Activated CD4-positive, alpha-beta T cell treated with anti-CD3 and anti-CD28 coated beads, Interleukin-2, Interleukin-4, amounts not matched to agents 100 ng/mL and 50 ng/mL, durations not matched to agents 16 hours and 8 hours (primary cell): ENCODE measurements around the gene FOXD2.
A peak's percentile ranks its signal among the peaks of the same experiment; 100 is the strongest.

Source experiments
- DNase-seq: peaks from one replicate; pipeline ENCODE4 v3.0.0-alpha.2; 2020; ENCODE audit warnings: low spot score

FOXD2 gene

DNA sequence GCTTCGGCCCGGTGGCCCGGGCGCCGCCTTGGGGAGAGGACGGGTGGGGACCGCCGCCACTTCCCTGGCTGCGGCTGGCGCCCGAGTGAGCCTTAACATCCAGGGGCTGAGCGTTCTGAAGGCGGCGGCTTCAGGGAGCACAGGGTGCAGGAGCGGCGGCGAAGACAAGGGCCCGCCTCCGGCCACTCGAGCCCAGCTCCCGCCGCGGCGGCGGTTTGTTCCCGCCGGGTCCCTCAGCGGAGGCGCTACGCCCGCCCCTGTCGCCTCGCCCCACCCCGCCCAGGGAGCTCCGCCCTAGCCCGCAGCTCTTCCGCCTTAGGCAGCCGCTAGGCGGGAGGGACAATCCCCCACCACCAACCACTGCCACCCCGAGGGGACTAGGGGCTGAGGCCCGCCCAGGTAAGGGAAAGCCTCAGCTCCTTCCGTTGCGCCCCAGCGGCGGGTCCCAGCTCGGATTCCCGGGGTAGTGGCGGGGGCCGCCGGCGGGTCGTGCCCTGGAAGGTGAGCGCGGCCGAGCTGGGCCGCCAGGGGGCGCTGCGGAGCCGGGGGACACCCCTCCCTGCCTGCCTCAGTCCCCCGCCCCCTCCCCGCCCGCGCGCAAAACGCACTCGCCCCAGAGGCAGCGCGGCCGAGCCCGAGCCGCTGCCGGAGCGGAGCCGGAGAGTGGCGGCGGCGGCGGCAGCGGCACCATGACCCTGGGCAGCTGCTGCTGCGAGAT, at the start of gene FOXD2:
TSS of gene FOXD2 (plus strand) at position 598 of the 718 bp plus-strand sequence. CDS start at position 690, 92 bp downstream.
- DNase-seq: peak; percentile 90

DNA sequence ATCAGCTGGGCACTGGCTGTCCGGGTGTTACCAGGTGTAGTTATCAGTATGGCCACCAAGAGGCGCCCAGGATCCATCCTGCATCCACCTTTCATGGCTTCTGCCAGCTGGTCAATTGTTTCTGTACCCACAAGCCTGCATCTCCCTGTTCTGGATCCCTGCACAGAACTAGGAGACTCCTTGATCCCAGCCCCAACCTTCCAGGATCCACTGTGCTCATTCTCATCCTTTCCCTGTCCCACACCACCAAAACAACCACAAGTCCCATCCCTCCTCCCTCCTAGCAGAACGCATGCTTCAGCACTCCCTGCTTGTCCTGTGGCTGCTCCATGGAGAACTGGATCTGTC, 49.0 kb upstream of the FOXD2 start:
- peak; percentile 50 for DNase-seq

DNA sequence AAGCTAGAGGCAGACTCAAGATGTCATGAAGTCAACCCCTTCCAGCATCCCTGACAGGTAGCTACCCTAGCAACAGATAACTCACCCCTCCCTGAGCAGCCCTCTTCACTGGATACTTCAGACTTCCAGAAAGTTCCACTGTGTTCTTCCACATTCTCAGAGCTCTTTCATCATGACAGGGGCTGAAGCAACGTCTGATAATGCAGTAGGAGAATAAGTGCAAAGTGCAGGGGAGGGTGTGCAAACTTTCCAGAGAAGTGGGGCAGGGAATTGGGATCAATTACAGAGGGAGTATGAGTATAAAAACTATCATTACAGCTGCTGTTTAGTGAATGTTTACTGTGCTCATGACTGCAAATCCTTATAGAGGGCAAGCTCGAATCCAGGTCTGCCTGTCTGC, 48.1 kb upstream of the FOXD2 start:
- no peak for DNase-seq

DNA sequence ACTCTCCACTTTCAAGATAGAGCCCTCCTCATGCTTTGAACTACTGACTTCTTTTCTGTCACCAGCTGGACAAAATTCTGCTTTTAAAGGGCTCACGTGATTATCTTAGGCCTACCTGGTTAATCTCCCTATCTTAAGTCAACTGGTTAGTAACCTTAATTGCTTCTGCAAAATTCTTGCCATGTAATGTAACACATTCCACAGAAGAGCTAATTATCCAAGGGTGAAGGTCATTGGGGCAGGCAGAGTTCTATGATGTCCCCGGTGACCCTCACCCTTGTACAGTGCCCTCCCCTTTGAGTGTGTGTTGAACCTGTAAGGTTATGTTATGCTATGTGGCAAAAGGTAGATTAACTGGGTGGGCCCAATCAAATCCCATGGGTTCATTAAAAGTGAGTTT, 47.0 kb upstream of the FOXD2 start:
- DNase-seq: no peak

DNA sequence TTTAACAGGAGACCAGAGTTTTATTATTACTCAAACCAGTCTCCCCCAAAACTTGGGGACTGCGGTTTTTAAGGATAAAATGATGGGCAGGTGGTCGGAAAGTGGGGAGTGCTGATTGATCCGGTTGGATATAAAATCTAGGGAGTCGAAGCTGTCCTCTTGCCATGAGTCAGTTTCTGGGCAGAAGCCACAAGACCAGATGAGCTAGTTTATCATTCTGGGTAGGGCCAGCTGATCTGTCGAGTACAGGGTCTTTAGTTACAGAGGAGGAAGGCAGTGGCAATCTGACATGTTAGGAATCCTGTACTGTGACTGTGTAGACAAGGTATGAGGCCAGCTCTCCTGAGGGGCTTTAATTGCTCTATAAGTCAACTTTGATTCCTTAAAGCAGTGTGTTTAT, 44.7 kb upstream of the FOXD2 start:
- no peak for DNase-seq

DNA sequence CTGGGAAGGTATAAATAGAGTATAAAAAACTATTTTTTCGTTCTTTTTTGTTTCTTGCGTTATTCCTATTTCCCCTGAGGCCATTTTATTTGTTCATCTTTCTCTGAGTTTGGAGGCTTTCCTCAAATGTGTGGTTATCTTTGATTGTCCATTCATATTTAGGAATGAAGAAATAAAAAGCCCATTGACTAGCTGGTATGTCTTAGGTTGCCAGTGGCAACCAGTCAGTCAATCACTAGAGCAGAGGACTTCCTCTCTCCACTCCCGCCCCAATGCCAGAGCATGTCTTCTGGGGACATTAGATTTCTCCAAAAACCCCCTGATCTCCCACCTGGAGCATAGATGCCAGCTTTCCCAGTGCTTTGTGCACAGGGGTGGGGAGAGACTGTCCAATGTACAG, 42.4 kb upstream of the FOXD2 start:
- no peak for DNase-seq

DNA sequence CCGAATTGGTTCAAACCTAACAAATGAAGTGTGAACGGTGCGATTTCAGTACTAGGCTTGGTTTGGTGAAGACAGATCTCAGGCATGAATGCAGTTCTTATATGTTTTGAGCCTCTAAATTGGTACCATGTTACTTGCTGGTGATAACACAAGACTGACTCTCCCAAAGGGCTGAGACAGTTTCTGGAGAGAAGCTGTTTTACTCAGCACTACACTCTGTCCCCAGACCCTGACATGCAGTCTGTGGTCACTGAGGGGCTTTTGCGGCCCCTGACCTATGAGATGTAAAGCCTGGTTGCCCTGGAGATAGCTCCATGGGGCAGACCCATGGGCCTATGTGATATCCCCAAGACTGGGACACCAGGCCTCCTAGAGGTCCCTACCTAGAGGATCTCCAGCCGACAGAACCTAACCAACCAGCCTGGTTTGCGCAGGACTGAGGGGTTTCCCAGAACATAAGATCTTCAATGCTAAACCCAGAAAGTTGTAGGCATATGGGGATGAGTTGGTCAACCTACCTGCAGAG, 41.1 kb upstream of the FOXD2 start:
- no peak for DNase-seq

DNA sequence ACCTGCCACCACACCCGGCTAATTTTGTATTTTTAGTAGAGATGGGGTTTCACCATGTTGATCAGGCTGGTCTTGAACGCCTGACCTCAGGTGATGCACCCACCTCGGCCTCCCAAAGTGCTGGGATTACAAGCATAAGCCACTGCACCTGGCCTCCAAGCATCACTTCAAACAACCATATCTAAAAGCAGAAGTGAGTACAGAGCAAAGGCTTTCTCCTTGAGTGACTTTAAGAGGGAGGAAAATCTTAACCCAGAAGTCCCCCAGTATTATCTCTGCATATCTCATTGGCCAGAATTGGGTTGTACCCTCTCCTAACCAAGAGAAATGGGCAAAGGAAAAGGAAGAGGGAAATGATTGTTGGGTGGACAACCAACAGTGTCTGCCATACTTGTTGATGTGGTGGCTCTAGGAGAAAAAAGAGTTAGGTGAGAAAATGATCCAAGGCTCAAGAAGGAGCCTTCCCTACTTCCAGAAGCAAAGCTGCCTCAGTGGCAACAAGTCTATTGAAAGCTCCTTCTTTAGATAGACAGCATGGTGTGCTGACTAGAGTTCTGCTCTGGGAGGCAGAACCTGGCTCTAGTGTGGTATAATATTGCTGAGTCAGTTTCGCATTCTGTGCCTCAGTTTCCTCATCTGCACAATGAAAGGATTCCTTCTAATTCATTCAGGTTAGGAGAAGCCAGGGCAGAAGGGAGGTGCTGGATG, 38.6 kb upstream of the FOXD2 start:
- DNase-seq: no peak

DNA sequence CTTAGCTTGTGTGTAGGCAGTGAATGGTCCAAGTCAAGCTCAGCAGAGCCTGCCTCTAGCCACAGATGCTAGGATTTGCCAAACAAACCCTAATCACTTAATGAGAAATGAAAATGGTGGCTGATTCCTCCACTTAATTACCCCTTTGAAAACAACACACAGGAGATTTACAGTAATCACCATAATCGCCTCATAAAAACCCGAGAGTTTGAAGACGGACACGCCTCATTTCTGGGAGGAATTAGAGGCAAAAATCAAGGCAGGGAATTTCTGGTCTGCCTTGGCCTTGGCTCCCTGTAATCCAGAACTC, 38.0 kb upstream of the FOXD2 start:
- no peak for DNase-seq

DNA sequence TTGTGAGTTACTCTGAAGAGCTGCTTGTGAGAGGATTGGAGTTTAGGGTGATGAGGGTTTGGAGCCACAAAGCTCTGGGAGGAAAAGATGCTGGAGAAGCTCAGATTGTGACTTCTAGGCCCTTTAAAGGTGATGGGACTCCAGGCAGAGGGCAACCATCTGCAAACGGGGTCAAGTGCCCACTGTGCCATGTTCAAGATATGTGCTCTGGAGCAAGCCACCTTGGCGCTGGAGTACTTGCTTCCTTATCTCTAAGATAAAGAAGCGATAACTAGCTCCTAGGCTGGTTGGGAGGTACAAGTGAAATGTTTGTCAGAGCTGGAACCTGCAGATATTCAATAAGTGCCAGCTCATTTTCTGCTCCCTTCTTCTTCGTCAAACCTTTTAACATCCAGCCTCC, 36.1 kb upstream of the FOXD2 start:
- no peak for DNase-seq

DNA sequence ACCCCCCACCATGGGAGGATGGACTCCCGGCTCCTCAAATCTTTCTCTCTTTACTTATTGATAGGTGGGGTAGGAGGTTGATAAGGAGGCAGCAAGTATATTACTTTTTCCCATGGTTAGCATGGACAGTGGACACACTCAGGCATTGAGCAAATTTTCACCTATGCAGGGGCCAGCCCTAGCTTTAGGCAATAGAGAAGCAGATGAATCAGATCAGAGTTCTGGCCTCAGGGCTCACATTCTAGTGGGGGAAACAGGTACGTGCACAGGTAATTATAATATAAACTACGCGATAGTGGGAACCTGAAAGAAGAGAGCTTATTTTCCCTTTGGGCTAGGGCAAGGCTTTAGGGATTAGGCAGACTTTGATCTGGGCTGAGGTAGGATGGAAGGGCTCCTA, 35.3 kb upstream of the FOXD2 start:
- DNase-seq: no peak

DNA sequence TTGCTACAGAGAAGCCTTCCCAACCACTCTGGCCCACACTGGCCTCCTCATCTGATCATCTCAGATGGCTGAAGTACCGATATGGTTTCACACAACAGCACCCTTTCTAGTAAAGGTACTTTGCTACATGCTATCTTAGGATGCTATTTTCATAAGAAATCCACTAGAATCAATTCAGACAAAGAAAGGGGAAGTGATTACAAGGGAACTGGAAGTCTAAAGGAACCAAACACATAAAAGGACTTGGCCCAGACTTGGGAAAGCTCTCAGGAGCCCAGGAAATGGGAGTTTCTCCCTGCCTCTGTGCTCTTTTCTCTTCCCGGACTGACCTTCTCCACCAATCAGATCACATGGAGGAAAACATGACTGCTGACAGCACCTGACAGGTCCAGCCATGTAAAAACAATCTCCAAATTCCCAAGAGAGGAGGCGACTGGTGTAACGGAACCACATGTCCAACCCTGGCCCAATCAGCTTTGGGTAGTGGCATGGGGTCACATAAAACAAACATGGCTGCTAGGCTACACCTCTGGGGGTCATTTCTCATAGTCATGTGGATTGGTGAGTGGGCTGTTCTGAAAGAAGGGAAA, 34.4 kb upstream of the FOXD2 start:
- no peak for DNase-seq

DNA sequence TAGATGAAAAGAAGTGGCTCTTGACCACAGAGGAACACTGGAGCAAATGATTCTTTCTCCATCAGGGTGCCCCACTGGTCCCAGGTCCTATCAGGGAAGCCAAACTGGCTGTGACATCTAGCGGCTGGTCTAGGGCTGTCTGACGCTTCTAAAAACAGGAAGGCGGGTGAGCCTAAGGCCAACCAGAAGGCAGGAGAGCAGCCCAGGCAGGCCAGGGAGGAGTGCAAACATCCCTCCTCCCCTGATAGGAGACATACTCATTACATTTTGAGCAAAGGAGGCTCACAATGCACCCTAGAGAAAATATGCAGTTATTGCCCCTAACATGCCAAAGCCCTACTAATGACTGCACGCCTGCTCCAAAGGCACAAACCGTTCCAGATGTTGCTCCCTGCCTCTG, 32.1 kb upstream of the FOXD2 start:
- DNase-seq: no peak

DNA sequence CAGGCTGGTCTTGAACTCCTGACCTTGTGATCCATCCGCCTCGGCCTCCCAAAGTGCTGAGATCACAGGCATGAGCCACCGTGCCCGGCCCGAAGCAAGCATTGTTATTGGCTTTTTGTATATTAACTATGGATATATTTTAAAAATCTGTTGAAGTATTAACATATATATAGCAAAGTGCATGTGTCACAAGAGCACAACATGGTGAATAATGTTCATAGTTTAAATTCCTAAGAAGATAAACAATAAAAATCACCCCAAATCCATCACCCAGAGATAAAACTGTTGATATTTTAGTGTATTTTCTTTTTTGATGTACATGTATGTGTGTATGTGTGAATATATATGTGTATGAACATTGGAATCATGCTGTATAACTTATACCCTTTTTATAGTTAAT, 30.9 kb upstream of the FOXD2 start:
- no peak for DNase-seq

DNA sequence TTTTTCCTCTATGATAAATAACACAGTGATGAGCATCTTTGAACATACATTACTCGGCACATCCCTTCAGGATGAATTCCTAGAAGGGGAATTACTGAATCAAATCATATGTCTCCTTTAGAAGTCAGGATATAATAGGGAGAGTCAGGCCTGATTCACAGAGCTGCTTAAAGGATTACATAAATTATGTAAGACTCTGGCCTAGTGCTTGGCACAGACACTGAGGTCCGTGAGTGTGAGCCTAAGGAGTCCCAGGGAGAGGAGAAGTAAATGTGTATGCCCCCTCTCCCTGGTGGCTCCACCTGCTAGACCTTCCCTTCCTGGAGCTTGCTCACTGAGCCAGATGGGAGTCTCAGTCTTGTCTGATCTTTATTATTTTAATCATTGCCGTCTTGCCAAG, 30.4 kb upstream of the FOXD2 start:
- DNase-seq: no peak

DNA sequence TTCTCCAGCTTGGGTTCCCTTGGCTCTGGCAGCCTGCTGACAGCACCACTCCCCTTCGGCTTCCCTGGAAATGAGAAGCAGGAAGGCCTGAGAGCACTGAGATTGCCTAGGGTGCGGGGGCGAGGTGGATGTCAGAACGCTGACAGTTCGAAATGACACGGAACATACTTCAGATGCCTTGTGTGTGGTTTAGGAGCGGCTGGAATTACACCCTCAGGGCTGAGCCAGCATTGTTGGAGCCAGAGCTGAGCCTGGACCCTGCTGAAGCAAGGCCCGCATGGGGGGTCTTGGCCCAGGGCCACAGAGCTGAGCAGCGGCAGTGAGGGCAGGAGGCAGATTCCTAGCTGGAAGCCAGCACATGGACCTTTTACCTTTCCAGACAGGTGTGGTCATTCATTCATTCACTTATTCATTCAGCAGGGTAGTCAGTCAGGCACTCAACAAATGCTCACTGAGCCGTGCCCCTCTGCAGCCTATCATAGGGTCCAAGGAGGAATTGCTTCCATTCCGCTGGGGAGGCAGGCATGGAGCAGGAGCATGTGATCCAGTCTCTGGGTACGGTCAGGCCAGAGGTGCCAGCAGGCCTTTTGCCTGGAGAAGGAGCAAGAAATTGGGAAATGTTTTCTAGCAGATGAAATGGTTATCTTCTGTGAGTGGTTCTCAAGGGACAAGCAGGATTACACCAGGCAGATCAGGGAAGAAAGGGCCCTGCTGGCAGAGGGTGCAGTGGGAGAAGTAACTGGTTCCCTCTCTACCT, 28.4 kb upstream of the FOXD2 start:
- no peak for DNase-seq

DNA sequence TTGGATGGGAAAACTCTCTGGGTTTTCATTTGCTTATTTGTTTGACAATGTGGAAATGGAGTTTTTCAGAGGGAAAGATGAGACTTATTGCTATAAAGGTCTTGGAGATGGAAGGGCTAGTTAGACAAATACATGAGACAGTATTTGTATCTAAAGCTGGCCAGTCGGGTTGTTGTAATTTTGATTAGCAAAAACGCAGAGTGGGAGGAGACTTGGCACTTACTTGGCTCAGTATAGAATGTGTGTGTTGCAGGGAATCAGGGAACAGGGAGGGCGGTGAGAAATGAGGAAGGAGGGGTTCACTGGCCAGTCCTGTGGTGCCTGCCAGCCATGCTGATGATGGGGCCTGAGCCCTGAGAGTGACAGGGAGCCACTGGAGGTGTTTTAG, 27.8 kb upstream of the FOXD2 start:
- no peak for DNase-seq

DNA sequence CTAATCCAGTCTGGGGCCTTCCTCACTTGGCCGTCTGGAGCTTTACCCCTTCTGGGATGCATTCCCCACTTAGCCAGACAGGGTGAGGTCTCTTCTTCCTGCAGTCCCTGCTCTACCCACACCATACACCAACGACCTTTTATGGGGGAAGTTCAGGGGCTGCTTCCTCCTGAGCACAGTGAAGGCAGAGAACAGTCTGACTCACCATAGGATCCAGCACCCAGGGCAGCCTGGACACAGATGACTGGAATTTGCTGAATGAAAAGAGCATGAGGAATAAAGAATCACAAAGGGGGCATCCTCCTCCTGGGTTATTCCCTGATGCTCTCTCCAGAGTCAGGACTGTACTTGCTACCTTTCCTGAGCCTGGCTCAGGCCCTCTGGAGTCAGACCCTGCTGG, 26.4 kb upstream of the FOXD2 start:
- no peak for DNase-seq

DNA sequence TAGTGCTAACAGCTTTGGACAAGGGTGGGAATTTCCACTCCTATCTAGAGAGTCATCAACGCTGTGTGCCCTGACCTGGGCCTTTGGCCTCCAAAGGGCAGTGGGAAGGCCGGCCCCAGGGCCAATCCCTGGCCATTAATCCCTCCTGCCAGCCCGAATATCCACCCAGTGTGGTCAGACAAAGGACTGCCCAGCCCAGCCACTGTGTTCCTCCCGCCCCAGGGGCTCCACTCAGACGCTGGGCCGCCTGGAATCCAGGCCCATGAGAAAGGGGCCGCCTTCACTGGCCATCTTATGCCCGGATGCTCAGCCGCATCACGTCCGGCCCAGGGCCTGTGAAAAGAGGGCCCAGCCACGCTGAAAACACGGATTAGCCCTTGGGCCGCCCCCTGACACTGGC, 25.4 kb upstream of the FOXD2 start:
- no peak for DNase-seq

DNA sequence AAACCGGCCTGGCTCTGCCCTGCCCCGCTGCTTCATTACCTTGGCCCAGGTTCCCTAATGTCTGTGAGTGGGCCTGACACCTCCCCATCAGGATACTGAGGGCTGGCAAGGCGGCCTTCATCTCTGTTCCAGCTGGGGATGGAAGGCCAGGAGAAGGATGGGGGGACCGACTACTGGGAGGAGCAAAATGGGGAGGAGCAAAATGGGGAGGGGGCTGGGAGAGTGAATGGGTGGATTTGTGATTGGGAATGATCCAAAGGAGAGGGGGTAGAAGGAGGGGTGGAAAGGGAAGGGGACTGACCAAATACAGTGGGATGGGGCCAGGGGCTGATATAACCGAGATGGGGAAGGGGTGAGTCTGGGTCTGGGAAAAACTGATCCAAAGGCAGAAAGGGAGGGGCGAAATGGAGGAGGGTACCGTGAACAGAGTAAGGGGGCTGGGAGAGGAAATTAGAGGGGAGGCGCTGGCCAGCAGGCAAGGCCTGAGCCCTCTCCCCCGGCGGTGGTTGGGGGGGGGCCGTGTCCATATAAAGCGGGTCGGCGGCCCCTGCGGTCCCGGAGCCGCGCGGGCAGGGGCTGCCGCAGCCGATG, 22.0 kb upstream of the FOXD2 start, which contains the start of gene FOXE3:
TSS of gene FOXE3 (plus strand) at position 558 of the 591 bp plus-strand sequence. CDS start at position 589, 31 bp downstream.
- no peak for DNase-seq

DNA sequence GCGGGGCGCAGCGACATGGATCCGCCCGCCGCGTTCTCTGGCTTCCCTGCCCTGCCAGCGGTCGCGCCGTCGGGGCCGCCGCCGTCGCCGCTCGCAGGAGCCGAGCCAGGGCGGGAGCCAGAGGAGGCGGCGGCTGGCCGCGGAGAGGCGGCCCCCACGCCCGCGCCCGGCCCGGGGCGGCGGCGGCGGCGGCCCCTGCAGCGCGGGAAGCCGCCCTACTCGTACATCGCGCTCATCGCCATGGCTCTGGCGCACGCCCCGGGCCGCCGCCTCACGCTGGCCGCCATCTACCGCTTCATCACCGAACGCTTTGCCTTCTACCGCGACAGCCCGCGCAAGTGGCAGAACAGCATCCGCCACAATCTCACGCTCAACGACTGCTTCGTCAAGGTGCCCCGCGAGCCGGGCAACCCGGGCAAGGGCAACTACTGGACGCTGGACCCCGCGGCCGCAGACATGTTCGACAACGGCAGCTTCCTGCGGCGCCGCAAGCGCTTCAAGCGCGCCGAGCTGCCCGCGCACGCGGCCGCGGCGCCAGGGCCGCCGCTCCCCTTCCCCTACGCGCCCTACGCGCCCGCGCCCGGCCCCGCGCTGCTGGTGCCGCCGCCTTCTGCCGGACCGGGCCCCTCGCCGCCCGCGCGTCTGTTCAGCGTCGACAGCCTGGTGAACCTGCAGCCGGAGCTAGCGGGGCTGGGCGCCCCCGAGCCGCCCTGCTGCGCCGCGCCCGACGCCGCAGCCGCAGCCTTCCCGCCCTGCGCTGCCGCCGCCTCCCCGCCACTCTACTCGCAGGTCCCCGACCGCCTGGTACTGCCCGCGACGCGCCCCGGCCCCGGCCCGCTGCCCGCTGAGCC, 21.3 kb upstream of the FOXD2 start:
- DNase-seq: no peak
